ENCODE results near the gene SUSD5.
"Not testable (repeated sequence)": the region's sequence is repeated elsewhere in the genome, so short reads cannot be mapped to it uniquely, and the experiment has no call there.

Gene SUSD5

DNA sequence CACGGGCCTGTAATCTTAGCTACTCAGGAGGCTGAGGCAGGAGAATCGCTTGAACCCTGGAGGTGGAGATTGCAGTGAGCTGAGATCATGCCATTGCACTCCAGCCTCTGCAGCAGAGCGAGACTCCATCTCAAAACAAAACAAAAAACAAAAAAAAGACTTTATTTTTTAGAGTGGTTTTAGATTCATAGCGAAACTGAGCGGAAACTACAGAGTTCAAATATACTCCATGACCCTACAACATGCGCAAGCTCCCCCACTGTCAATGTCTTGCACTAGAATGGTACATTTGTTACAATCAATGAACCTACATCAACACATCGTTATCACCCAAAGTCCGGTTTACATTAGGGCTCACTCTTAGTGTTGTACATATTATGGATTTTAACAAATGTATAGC lies 107.0 kb downstream of the SUSD5 start:
- no peak for DNase-seq

DNA sequence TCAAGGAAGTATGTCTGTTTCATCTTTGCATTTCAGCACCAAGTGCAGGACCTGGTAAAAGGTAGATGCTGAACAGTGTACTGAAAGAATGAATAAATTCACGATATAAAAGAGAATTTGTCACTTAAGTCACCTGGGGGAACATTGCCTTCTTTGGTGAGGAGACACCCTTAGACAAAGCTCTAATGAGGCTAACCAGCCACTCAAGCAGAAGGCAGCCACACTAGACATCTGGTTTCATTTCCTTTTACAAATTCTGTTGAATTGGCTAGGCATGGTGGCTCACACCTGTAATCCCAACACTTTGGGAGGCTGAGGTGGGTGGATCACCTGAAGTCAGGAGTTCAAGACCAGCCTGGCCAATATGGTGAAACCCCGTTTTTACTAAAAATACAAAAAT lies 111.8 kb downstream of the SUSD5 start:
- not testable (repeated sequence) for DNase-seq

DNA sequence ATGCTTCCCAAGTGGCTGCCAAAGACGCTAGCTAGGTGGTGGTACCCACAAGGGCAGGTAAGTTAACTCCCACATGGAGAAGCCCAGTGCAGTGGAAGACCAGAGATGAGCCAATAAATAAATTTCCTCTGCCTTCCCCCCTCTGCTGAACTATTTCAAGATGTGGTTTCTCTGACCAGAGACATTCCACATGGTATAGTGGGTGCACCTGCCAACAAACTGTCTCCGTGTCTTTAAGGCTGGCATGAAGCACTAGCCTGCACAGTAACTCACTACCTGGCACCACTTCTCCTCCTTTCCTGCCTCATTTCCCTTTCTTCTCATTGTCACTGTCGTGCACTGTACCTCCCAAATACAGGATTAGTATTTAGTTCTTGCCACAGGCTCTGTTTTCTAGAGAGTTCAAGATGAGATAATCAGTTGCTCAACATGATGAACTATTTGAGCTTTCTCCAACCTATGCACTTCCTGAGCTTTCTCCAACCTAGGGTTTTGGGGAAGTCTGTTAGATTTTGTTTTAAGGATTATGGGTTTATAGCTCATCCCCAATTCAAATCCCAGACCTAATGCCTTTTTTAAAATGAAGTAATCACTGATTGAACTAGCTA lies 113.2 kb downstream of the SUSD5 start:
- DNase-seq = no peak

DNA sequence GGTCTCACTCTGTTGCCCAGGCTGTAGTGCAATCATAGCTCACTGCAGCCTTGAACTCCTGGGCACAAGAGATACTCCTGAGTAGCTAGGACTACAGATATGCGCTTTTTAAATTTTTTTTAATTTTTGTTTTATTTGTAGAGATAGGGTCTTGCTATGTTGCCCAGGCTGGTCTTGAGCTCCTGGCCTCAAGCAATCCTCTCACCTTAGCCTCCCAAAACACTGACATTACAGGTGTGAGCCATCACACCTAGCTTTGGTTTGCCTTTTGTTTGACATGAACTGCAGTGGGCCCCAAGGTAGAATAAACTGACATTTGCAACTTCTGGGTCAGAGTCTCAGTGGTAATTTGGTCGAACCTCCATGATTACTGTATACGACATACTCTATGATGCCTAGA lies 113.8 kb downstream of the SUSD5 start:
- DNase-seq = no peak

DNA sequence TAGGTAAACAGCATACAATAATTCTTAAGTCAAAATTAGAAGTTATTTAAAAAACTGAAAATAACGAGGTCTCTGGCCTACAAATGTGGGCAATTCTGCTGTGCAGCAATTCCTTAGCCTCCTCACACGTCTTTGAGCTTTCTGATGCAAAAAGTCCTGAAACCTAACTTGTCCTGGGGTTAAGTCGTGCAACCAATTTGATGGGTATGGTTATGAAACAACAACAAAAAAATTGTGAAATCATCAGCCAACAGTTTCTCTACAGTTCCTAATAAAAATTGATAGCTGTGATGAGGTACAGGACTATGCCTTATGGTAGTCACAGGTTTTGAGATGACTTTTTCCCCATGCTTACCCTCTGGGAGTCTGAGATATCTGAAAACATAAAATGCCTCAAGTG lies 115.1 kb downstream of the SUSD5 start:
- no peak for DNase-seq

DNA sequence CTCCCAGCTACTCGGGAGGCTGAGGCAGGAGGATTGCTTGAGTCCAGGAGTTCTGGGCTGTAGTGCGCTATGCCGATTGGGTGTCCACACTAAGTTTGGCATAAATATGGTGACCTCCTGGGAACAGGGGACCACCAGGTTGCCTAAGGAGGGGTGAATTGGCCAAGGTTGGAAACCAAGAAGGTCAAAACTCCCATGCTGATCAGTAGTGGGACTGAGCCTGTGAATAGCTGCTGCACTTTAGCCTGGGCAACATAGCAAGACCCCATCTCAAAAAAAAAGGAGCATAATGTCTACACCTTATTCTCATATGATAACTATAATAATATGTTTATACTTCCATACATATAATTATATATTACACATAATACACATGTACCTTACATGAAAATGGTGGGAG lies 115.6 kb downstream of the SUSD5 start:
- DNase-seq = no peak

DNA sequence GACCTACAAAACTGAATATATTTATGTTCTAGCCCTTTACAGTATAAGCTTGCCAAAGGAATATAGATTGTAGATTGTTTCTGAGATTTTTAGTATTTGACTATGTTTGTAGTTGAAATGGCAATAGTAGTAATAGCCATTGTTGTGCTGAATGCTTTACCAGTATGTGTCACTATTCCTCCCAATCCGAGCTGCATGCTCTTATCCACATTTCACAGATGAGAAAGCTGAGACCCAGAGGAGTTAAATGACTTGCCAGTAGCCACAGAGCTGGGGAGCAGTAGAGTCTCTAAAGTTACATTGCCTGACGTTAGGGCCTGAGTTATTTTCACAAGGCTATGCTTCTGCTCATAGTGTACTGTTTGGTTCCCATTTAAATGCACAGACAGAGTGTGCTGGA lies 118.4 kb downstream of the SUSD5 start:
- DNase-seq = no peak

Measured in activated CD4-positive, alpha-beta T cell treated with anti-CD3 and anti-CD28 coated beads for 4 hours (primary cell).